IMR-90 (cell line): ENCODE data around the gene SMIM14.

Source experiments
- CTCF ChIP-seq: conservative IDR thresholded peaks from 2 replicates; pipeline ENCODE4 v1.5.1; 2012; ENCODE audit warnings: mild to moderate bottlenecking, low read depth, low read length, improper control_type of control experiment
- MAZ ChIP-seq: IDR thresholded peaks from 2 replicates; pipeline ENCODE4 v1.6.1; 2012; ENCODE audit warnings: low read depth, mild to moderate bottlenecking, low read length, improper control_type of control experiment, moderate library complexity, borderline replicate concordance
- USF2 ChIP-seq: fragments of 150-350 bp; IDR thresholded peaks from 2 replicates; pipeline ENCODE4 v1.6.1; 2017; ENCODE audit warnings: mild to moderate bottlenecking, antibody characterized with exemption, low read length, low read depth

- no peak for TF ChIP-seq MAZ
- TF ChIP-seq CTCF, result no peak
- TF ChIP-seq USF2, result no peak
Observed at GRCh38 chr4:39620551-39621313, 17.9 kb downstream of the SMIM14 start.
